ENCODE results near the gene GRM7.

The GRM7 gene

DNA sequence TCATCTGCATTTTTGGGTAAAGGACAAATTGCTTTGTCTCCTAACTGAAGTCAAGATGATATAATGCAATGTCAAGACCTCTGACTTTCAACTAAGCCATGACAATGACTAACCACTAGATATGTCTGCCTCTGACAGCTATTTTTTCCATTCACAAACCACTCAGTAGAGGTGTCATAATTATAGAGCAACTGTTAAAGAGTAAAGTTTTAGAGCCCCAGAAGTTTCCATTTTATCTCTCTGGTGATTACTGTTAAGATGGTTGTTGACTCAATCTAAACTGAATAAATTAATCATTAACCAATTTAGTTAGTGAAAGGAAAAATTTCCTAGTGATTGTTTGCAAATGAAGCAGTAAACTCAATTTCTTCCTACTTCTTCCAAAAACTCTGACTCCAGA lies 779.9 kb downstream of the GRM7 start:
- TF ChIP-seq EZH2phosphoT487 (IDR thresholded peaks at IDR 0.05; ENCODE audit: low read depth) = no peak
- TF ChIP-seq, protein P1, sequence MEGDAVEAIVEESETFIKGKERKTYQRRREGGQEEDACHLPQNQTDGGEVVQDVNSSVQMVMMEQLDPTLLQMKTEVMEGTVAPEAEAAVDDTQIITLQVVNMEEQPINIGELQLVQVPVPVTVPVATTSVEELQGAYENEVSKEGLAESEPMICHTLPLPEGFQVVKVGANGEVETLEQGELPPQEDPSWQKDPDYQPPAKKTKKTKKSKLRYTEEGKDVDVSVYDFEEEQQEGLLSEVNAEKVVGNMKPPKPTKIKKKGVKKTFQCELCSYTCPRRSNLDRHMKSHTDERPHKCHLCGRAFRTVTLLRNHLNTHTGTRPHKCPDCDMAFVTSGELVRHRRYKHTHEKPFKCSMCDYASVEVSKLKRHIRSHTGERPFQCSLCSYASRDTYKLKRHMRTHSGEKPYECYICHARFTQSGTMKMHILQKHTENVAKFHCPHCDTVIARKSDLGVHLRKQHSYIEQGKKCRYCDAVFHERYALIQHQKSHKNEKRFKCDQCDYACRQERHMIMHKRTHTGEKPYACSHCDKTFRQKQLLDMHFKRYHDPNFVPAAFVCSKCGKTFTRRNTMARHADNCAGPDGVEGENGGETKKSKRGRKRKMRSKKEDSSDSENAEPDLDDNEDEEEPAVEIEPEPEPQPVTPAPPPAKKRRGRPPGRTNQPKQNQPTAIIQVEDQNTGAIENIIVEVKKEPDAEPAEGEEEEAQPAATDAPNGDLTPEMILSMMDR (IDR thresholded peaks at IDR 0.05; ENCODE audit: low read depth, low read length) = no peak
- Histone ChIP-seq H3K4me3 (ENCODE audit: low read length) (no peak overlapping the region), H3K36me3 (replicated peaks; ENCODE audit: low read depth, low read length) (no peaks in the 10 kb centered on the region), H3K4me2 (ENCODE audit: low read length) (no peak overlapping the region), H3K27ac (ENCODE audit: low read length) (no peak overlapping the region), H3K27me3 (ENCODE audit: low read depth, low read length) (no peaks in the 10 kb centered on the region), H4K20me1 (ENCODE audit: insufficient read depth, low read length) (no peaks in the 10 kb centered on the region), H3K9ac (ENCODE audit: low read length) (no peak overlapping the region), H3K4me1 (ENCODE audit: low read length) (no peaks in the 10 kb centered on the region), H2AFZ (ENCODE audit: low read depth, low read length) (no peak overlapping the region), H3K79me2 (ENCODE audit: low read length) (no peaks in the 10 kb centered on the region), H3K9me3 (ENCODE audit: insufficient read depth, low read length) (no peaks in the 10 kb centered on the region)

DNA sequence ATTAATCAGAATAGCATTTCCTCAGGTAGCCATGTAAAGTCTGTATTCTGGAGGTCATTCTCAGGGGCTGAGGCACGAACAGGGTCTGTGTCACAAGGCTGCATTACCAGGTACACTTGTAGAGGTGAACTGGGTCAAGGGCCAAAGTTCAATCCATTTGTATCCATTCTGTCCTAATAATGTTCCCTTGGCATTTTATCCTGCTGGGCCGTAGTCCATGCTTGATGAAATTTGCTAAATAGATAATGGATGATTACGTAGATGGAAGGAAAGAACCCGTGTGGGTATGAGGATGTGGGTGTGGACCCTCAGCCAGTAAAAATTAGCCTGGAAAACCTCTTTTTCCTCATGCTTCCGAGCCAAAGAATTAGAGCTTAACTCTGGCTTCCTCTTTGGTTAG lies 785.9 kb downstream of the GRM7 start:
- H3K4me3 ChIP-seq (ENCODE audit: low read length) = no peak overlapping the region
- H3K79me2 ChIP-seq (ENCODE audit: low read length) = no peaks in the 10 kb centered on the region
- no peak overlapping the region for H3K9ac ChIP-seq (ENCODE audit: low read length)
- no peaks in the 10 kb centered on the region for H3K36me3 ChIP-seq (replicated peaks; ENCODE audit: low read depth, low read length)
- no peak overlapping the region for H3K4me2 ChIP-seq (ENCODE audit: low read length)
- no peaks in the 10 kb centered on the region for H3K27me3 ChIP-seq (ENCODE audit: low read depth, low read length)
- no peak overlapping the region for H3K27ac ChIP-seq (ENCODE audit: low read length)
- H3K4me1 ChIP-seq (ENCODE audit: low read length) = no peaks in the 10 kb centered on the region
- TF ChIP-seq, protein P1 (IDR thresholded peaks at IDR 0.05; ENCODE audit: low read depth, low read length) = no peak
- no peak for TF ChIP-seq EZH2phosphoT487 (IDR thresholded peaks at IDR 0.05; ENCODE audit: low read depth)
- H2AFZ ChIP-seq (ENCODE audit: low read depth, low read length) = no peak overlapping the region
- no peaks in the 10 kb centered on the region for H4K20me1 ChIP-seq (ENCODE audit: insufficient read depth, low read length)
- H3K9me3 ChIP-seq (ENCODE audit: insufficient read depth, low read length) = no peaks in the 10 kb centered on the region

DNA sequence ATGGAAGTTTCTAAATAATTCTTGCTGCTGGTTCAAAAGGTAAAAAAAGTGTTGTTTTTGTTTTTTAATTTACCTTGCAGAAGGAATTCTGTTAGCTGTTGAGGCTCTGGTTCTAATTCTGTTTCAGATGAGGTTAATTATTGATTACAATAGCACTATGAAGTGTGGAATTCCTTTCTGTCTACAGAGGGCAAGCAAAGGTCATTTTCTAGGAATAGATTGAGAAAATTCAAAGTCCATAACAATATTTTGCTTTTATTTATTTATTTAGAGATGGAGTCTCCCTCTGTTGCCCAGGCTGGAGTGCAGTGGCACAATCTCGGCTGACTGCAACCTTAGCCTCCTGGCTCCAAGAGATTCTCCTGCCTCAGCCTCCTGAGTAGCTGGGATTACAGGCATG lies 789.6 kb downstream of the GRM7 start:
- no peak for TF ChIP-seq EZH2phosphoT487 (IDR thresholded peaks at IDR 0.05; ENCODE audit: low read depth)
- TF ChIP-seq, protein P1 (IDR thresholded peaks at IDR 0.05; ENCODE audit: low read depth, low read length) = no peak
- H3K36me3 ChIP-seq (replicated peaks; ENCODE audit: low read depth, low read length) = no peaks in the 10 kb centered on the region

DNA sequence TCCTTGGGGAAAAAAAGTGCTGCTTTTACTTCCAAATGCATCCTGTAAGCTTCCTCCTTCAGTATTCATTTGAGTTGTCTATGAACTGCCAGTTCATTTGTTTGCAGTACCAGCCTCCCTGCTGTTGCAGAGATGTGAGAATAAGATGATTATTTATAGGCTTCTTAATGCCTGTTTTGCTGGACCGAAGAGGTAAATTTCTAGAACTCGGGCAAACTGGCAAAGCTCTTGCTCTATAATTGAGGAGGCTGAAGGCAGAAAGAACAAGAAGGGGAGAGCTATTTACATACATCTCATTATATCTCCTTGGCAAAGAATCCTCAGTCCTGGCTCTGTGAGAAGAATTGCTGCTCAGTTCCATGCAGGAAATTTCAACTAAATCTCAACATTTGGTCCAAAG lies 790.4 kb downstream of the GRM7 start:
- Histone ChIP-seq H3K79me2 (ENCODE audit: low read length) (no peaks in the 10 kb centered on the region), H3K9ac (ENCODE audit: low read length) (no peak overlapping the region), H3K4me1 (ENCODE audit: low read length) (no peaks in the 10 kb centered on the region), H3K36me3 (replicated peaks; ENCODE audit: low read depth, low read length) (no peaks in the 10 kb centered on the region), H3K9me3 (ENCODE audit: insufficient read depth, low read length) (no peaks in the 10 kb centered on the region), H4K20me1 (ENCODE audit: insufficient read depth, low read length) (no peaks in the 10 kb centered on the region), H2AFZ (ENCODE audit: low read depth, low read length) (no peak overlapping the region), H3K27ac (ENCODE audit: low read length) (no peak overlapping the region), H3K27me3 (ENCODE audit: low read depth, low read length) (no peaks in the 10 kb centered on the region), H3K4me3 (ENCODE audit: low read length) (no peak overlapping the region), H3K4me2 (ENCODE audit: low read length) (no peak overlapping the region)
- TF ChIP-seq EZH2phosphoT487 (IDR thresholded peaks at IDR 0.05; ENCODE audit: low read depth) = no peak
- TF ChIP-seq, protein P1 (IDR thresholded peaks at IDR 0.05; ENCODE audit: low read depth, low read length) = no peak

More for the DNA sequence above, 789.6 kb downstream of the GRM7 start:
- Histone ChIP-seq H3K4me1 (ENCODE audit: low read length) (no peaks in the 10 kb centered on the region), H3K9ac (ENCODE audit: low read length) (no peak overlapping the region), H3K9me3 (ENCODE audit: insufficient read depth, low read length) (no peaks in the 10 kb centered on the region), H4K20me1 (ENCODE audit: insufficient read depth, low read length) (no peaks in the 10 kb centered on the region), H3K4me2 (ENCODE audit: low read length) (no peak overlapping the region), H2AFZ (ENCODE audit: low read depth, low read length) (no peak overlapping the region), H3K79me2 (ENCODE audit: low read length) (no peaks in the 10 kb centered on the region), H3K27me3 (ENCODE audit: low read depth, low read length) (no peaks in the 10 kb centered on the region), H3K27ac (ENCODE audit: low read length) (no peak overlapping the region), H3K4me3 (ENCODE audit: low read length) (no peak overlapping the region)
